Measurements from ENCODE around the gene TRPV6. TPM values are rescaled to one million over a fixed set of nuclear protein-coding genes. Genes with fewer than 3 reads are reported as not detected.

Gene TRPV6
- total RNA-seq, 1 donor from 2014 or later, result not detected

GRCh38 chr7:142908921-142909890 lies 23.7 kb upstream of the TRPV6 start:
- DNase-seq (ENCODE audit: extremely low spot score, unreplicated experiment), result no peak
- H3K9me3 Mint-ChIP-seq (ENCODE audit: unreplicated experiment), result peaks cover 4% of the 10 kb centered on the region
- no peaks in the 10 kb centered on the region for H3K4me1 Mint-ChIP-seq (ENCODE audit: unreplicated experiment)
- H3K36me3 Mint-ChIP-seq (ENCODE audit: unreplicated experiment), result no peaks in the 10 kb centered on the region
- H3K4me3 Mint-ChIP-seq (ENCODE audit: unreplicated experiment), result no peak overlapping the region
- no peaks in the 10 kb centered on the region for H3K27me3 Mint-ChIP-seq (ENCODE audit: unreplicated experiment)
- no peak for TF ChIP-seq CTCF (IDR thresholded peaks at IDR 0.05)
- H3K27ac Mint-ChIP-seq (ENCODE audit: unreplicated experiment), result no peak overlapping the region

DNA sequence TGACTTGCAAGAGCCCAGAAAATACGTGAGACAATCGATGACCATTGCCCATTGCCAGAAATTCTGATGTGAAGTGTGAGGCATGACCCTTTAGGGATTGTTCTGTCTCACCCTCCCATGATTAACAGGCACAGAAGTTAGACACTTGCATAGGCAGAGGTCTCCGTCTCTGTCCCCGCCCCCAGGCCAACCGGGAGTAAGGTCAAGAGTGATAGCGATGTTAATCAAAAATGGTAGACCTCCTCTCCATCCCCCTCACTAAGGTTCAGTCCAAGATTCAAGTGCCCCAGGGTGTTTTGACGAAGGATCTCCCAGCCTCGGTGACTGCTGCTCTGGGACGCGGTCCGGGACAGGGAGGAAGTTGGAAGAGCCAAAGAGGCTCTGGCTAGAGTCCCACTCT lies 22.7 kb upstream of the TRPV6 start:
- DNase-seq (ENCODE audit: extremely low spot score, unreplicated experiment), result no peak
- H3K27me3 Mint-ChIP-seq (ENCODE audit: unreplicated experiment), result no peaks in the 10 kb centered on the region
- H3K36me3 Mint-ChIP-seq (ENCODE audit: unreplicated experiment), result no peaks in the 10 kb centered on the region
- no peak overlapping the region for H3K27ac Mint-ChIP-seq (ENCODE audit: unreplicated experiment)
- H3K4me1 Mint-ChIP-seq (ENCODE audit: unreplicated experiment), result no peaks in the 10 kb centered on the region
- H3K4me3 Mint-ChIP-seq (ENCODE audit: unreplicated experiment), result no peak overlapping the region
- H3K9me3 Mint-ChIP-seq (ENCODE audit: unreplicated experiment), result peaks cover 4% of the 10 kb centered on the region
- no peak for TF ChIP-seq CTCF (IDR thresholded peaks at IDR 0.05)

GRCh38 chr7:142906643-142907042 lies 21.1 kb upstream of the TRPV6 start:
- Mint-ChIP-seq H3K27ac (ENCODE audit: unreplicated experiment) (no peak overlapping the region), H3K36me3 (ENCODE audit: unreplicated experiment) (no peaks in the 10 kb centered on the region), H3K4me3 (ENCODE audit: unreplicated experiment) (no peak overlapping the region), H3K9me3 (ENCODE audit: unreplicated experiment) (peaks cover 4% of the 10 kb centered on the region), H3K4me1 (ENCODE audit: unreplicated experiment) (no peaks in the 10 kb centered on the region), H3K27me3 (ENCODE audit: unreplicated experiment) (peaks cover 6% of the 10 kb centered on the region)
- TF ChIP-seq CTCF (IDR thresholded peaks at IDR 0.05), result no peak
- no peak for DNase-seq (ENCODE audit: extremely low spot score, unreplicated experiment)

GRCh38 chr7:142905759-142906158 lies 20.2 kb upstream of the TRPV6 start:
- no peak for TF ChIP-seq CTCF (IDR thresholded peaks at IDR 0.05)
- Mint-ChIP-seq H3K36me3 (ENCODE audit: unreplicated experiment) (no peaks in the 10 kb centered on the region), H3K9me3 (ENCODE audit: unreplicated experiment) (peaks cover 4% of the 10 kb centered on the region), H3K4me3 (ENCODE audit: unreplicated experiment) (no peak overlapping the region), H3K4me1 (ENCODE audit: unreplicated experiment) (no peaks in the 10 kb centered on the region), H3K27ac (ENCODE audit: unreplicated experiment) (no peak overlapping the region), H3K27me3 (ENCODE audit: unreplicated experiment) (peaks cover 6% of the 10 kb centered on the region)
- DNase-seq (ENCODE audit: extremely low spot score, unreplicated experiment), result no peak

- Mint-ChIP-seq H3K9me3 (ENCODE audit: unreplicated experiment) (peaks cover 4% of the 10 kb centered on the region), H3K36me3 (ENCODE audit: unreplicated experiment) (no peaks in the 10 kb centered on the region), H3K27me3 (ENCODE audit: unreplicated experiment) (peaks cover 8% of the 10 kb centered on the region), H3K4me3 (ENCODE audit: unreplicated experiment) (no peak overlapping the region), H3K27ac (ENCODE audit: unreplicated experiment) (no peak overlapping the region), H3K4me1 (ENCODE audit: unreplicated experiment) (no peaks in the 10 kb centered on the region)
- no peak for DNase-seq (ENCODE audit: extremely low spot score, unreplicated experiment)
- no peak for TF ChIP-seq CTCF (IDR thresholded peaks at IDR 0.05)
Measured at GRCh38 chr7:142904128-142904527, 18.6 kb upstream of the TRPV6 start.

Data from osteocyte (in vitro differentiated cells).